ENCODE results near the gene BNIP3.
"Not testable (repeated sequence)": the region's sequence is repeated elsewhere in the genome, so short reads cannot be mapped to it uniquely, and the experiment has no call there.

Gene BNIP3

DNA sequence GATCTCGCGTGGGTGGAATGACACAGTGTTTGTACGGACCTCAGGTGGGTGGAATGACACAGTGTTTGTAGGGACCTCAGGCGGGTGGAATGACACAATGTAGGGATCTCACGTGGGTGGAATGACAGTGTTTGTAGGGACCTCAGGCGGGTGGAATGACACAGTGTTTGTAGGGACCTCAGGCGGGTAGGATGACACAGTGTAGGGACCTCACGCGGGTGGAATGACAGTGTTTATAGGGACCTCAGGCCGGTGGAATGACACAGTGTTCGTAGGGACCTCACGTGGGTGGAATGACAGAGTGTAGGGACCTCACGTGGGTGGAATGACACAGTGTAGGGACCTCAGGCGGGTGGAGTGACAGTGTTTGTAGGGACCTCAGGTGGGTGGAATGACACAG, 62.3 kb downstream of the BNIP3 start:
- H3K4me3 ChIP-seq (ENCODE audit: low read depth, low read length); DNase-seq (ENCODE audit: low read depth): not testable (repeated sequence)
